ENCODE measurements around the gene AKT1. TPM values are rescaled to one million over a fixed set of nuclear protein-coding genes. Genes with fewer than 3 reads are reported as not detected.
A peak's percentile ranks its signal among the peaks of the same experiment; 100 is the strongest.

AKT1 gene
- total and polyA plus RNA-seq, 2 experiments from 2014 or later: 16.9 to 164 TPM

DNA sequence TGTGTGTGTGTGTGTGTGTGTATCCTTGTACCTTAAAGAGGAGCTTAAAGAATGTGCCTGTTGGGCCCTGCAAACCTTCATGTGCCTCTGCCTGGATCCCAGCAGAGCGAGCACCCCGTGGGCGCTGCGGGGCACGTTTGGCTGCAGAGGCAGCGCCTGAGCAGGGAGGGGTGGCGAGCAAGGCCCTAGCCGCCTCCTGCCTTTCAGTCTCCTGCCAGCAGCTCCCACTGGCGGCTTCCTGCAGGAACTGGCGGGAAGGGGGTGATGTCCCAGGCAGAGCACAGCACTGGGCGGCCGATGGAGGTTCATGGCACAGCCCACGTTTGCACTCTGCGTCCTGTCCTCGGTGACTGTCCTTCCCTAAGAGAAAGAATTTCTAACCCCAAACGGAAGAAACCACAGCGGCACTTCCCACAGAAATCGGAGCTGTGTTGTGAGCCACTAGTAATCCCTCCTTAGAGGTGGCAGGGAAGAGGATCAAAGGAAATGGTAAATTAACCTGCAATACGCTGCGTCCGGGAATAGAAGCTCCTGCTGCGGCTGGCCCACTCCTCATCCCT lies 25.2 kb upstream of the AKT1 start:
- in situ Hi-C loops (cut with MboI): no loop called here
- peak; percentile 90 for DNase-seq
- Histone ChIP-seq H3K4me2 (ENCODE audit: unreplicated experiment) (no peak overlapping the region), H2AFZ (no peak overlapping the region; the same call in 1 of the 2 replicates), H3K9ac (no peak overlapping the region), H3K4me3 (no peak overlapping the region), H3K9me2 (ENCODE audit: insufficient read depth) (no peaks in the 10 kb centered on the region), H3K9me3 (ENCODE audit: low read depth) (no peaks in the 10 kb centered on the region), H3K36me3 (ENCODE audit: low read depth) (no peaks in the 10 kb centered on the region), H4K20me1 (ENCODE audit: insufficient read depth) (no peaks in the 10 kb centered on the region), H3K79me2 (ENCODE audit: insufficient read depth) (peaks cover 14% of the 10 kb centered on the region), H3F3A (ENCODE audit: insufficient read depth) (no peaks in the 10 kb centered on the region; the same call in 1 of the 2 replicates), H3K27me3 (replicated peaks; ENCODE audit: insufficient read depth) (no peaks in the 10 kb centered on the region), H3K4me1 (ENCODE audit: insufficient read depth) (0 out of 2 replicates have a peak, but pooled peaks cover 3% of the 10 kb centered on the region), H3K27ac (no peak overlapping the region)
- TF ChIP-seq EZH2 (IDR thresholded peaks at IDR 0.05; ENCODE audit: insufficient read depth, poor library complexity, severe bottlenecking): no peak
- WGBS, 2 experiments (ENCODE audit: low coverage in 1 of 2, low lambda C conversion rate in 2 of 2, missing lambda C conversion rate in 2 of 2): 12 to 16% methylated on average over 21 to 22 of the region's 22 CpGs

DNA sequence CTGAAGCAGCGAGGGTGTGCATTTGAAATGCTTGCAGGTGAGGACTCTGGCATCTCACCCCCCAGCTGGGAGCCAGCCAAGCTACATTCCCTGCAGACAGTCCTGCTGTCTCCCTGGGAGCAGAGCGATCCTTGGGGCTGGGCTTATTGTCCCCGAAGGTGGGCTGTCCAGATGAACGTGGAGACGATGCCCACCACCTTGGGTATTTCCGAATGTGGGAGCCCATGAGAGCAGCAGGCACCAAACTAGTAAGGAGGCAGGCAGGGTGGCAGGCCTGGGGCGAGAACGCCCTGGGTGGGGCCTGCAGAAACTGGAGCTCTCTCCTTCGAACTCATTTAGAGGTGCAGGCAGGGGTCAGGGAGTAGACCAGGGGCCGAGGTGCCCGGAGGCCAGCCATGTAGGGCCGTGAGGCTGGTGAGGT lies 23.8 kb upstream of the AKT1 start:
- no peak for DNase-seq
- no peaks in the 10 kb centered on the region; the same call in 1 of the 2 replicates for H3F3A ChIP-seq (ENCODE audit: insufficient read depth)
- in situ Hi-C loops (cut with MboI): no loop called here
- H3K9me2 ChIP-seq (ENCODE audit: insufficient read depth): no peaks in the 10 kb centered on the region
- no peaks in the 10 kb centered on the region for H4K20me1 ChIP-seq (ENCODE audit: insufficient read depth)
- peaks cover 3% of the 10 kb centered on the region; the same call in 1 of the 2 replicates for H3K4me1 ChIP-seq (ENCODE audit: insufficient read depth)
- no peak overlapping the region for H3K4me3 ChIP-seq
- H3K27me3 ChIP-seq (replicated peaks; ENCODE audit: insufficient read depth): no peaks in the 10 kb centered on the region
- 89 to 90% methylated on average over 12 of the region's 12 CpGs for WGBS, 2 experiments (ENCODE audit: low coverage in 1 of 2, low lambda C conversion rate in 2 of 2, missing lambda C conversion rate in 2 of 2)
- H3K79me2 ChIP-seq (ENCODE audit: insufficient read depth): peaks cover 16% of the 10 kb centered on the region
- no peaks in the 10 kb centered on the region for H3K36me3 ChIP-seq (ENCODE audit: low read depth)
- H2AFZ ChIP-seq: no peak overlapping the region
- no peak overlapping the region for H3K4me2 ChIP-seq (ENCODE audit: unreplicated experiment)
- no peak overlapping the region for H3K27ac ChIP-seq
- TF ChIP-seq EZH2 (IDR thresholded peaks at IDR 0.05; ENCODE audit: insufficient read depth, poor library complexity, severe bottlenecking) (no peak), EZH2phosphoT487 (IDR thresholded peaks at IDR 0.05; ENCODE audit: insufficient read depth, low read depth) (no peak)
- H3K9ac ChIP-seq: no peak overlapping the region
- no peaks in the 10 kb centered on the region for H3K9me3 ChIP-seq (ENCODE audit: low read depth)

DNA sequence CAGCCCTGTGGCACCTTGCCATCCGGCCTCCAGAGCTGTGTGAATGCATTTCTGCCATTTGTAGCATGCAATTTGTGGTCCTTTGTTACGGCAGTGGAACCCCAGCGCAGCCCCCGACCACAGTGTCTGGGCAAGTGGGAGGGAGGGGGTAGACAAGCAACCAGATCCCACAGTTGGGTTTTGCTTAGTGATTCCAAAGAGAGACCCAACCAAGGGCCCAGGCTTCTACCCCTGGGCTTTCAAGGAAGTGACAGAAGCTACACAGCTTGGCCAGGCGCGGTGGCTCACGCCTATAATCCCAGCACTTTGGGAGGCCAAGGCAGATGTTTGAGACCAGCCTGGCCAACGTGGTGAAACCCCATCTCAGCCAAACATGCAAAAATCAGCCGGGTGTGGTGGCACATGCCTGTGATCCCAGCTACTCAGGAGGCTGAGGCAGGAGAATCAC lies 23.2 kb upstream of the AKT1 start:
- Histone ChIP-seq H3K9me2 (ENCODE audit: insufficient read depth) (no peaks in the 10 kb centered on the region), H3K4me3 (no peak overlapping the region), H3K79me2 (ENCODE audit: insufficient read depth) (peaks cover 20% of the 10 kb centered on the region), H3K36me3 (ENCODE audit: low read depth) (no peaks in the 10 kb centered on the region), H3K4me1 (ENCODE audit: insufficient read depth) (peaks cover 4% of the 10 kb centered on the region; the same call in 1 of the 2 replicates), H3K27ac (no peak overlapping the region), H3K9me3 (ENCODE audit: low read depth) (no peaks in the 10 kb centered on the region), H2AFZ (no peak overlapping the region), H3K27me3 (replicated peaks; ENCODE audit: insufficient read depth) (no peaks in the 10 kb centered on the region), H3F3A (ENCODE audit: insufficient read depth) (no peaks in the 10 kb centered on the region; the same call in 1 of the 2 replicates), H3K9ac (no peak overlapping the region), H3K4me2 (ENCODE audit: unreplicated experiment) (no peak overlapping the region), H4K20me1 (ENCODE audit: insufficient read depth) (no peaks in the 10 kb centered on the region)
- DNase-seq: no peak
- TF ChIP-seq EZH2phosphoT487 (IDR thresholded peaks at IDR 0.05; ENCODE audit: insufficient read depth, low read depth): no peak
- TF ChIP-seq EZH2 (IDR thresholded peaks at IDR 0.05; ENCODE audit: insufficient read depth, poor library complexity, severe bottlenecking): no peak
- in situ Hi-C loops (cut with MboI): no loop called here
- 72 to 77% methylated on average over 9 of the region's 9 CpGs for WGBS, 2 experiments (ENCODE audit: low coverage in 1 of 2, low lambda C conversion rate in 2 of 2, missing lambda C conversion rate in 2 of 2)

GRCh38 chr14:104817930-104818713 lies 22.6 kb upstream of the AKT1 start:
- WGBS, 2 experiments (ENCODE audit: low coverage in 1 of 2, low lambda C conversion rate in 2 of 2, missing lambda C conversion rate in 2 of 2): 79 to 87% methylated on average over 8 of the region's 8 CpGs
- no peak overlapping the region for H3K4me2 ChIP-seq (ENCODE audit: unreplicated experiment)
- H3F3A ChIP-seq (ENCODE audit: insufficient read depth): no peaks in the 10 kb centered on the region; the same call in 1 of the 2 replicates
- no peaks in the 10 kb centered on the region for H3K9me3 ChIP-seq (ENCODE audit: low read depth)
- H3K36me3 ChIP-seq (ENCODE audit: low read depth): no peaks in the 10 kb centered on the region
- no peak for TF ChIP-seq EZH2 (IDR thresholded peaks at IDR 0.05; ENCODE audit: insufficient read depth, poor library complexity, severe bottlenecking)
- TF ChIP-seq EZH2phosphoT487 (IDR thresholded peaks at IDR 0.05; ENCODE audit: insufficient read depth, low read depth): no peak
- in situ Hi-C loops (cut with MboI): no loop called here
- H3K27me3 ChIP-seq (replicated peaks; ENCODE audit: insufficient read depth): no peaks in the 10 kb centered on the region
- H3K4me3 ChIP-seq: no peak overlapping the region
- H3K9ac ChIP-seq: no peak overlapping the region
- H2AFZ ChIP-seq: no peak overlapping the region
- H3K9me2 ChIP-seq (ENCODE audit: insufficient read depth): no peaks in the 10 kb centered on the region
- no peak for DNase-seq
- no peak overlapping the region for H3K27ac ChIP-seq
- peaks cover 4% of the 10 kb centered on the region; the same call in 1 of the 2 replicates for H3K4me1 ChIP-seq (ENCODE audit: insufficient read depth)
- H4K20me1 ChIP-seq (ENCODE audit: insufficient read depth): no peaks in the 10 kb centered on the region
- H3K79me2 ChIP-seq (ENCODE audit: insufficient read depth): peaks cover 26% of the 10 kb centered on the region
